22Rv1 (cell line): ENCODE data around the gene NOP58.
"Not testable (repeated sequence)": the region's sequence is repeated elsewhere in the genome, so short reads cannot be mapped to it uniquely, and the experiment has no call there.

ENCODE experiments used
- H3K27ac ChIP-seq: fragments of 450-650 bp; 2 replicates; pipeline ENCODE4 v1.5.1; 2017
- CTCF ChIP-seq: fragments of 450-650 bp; IDR thresholded peaks from 2 replicates; pipeline ENCODE4 v1.5.1; 2017; ENCODE audit warnings: mild to moderate bottlenecking
- ZFX ChIP-seq: fragments of 450-650 bp; IDR thresholded peaks from 2 replicates; pipeline ENCODE4 v1.6.1; 2017; ENCODE audit warnings: antibody characterized with exemption, borderline replicate concordance

Gene NOP58

GRCh38 chr2:202251494-202251893, 14.1 kb upstream of the NOP58 start:
- TF ChIP-seq ZFX (no peak), CTCF (no peak)
- no peak overlapping the region for H3K27ac ChIP-seq

DNA sequence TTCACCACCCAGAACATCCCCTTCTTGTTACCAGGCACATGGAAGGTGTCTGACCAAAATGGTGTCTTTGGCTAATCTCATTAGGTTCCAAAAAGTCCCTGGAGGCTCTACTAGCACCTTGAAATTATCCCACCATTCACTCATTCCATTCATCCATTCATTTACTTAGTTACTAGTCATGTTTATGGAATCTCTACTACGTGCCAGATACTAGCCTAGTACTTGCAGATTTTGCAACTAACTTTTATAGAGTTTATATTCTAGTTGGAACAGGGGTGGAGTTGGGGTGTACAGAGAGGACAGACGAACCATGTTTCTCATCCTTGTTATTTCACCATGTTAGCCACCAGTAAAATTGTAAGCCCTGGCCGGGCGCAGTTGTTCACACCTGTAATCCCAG, 4.0 kb upstream of the NOP58 start:
- TF ChIP-seq CTCF (no peak), ZFX (no peak)
- H3K27ac ChIP-seq = no peak overlapping the region

- TF ChIP-seq ZFX (no peak), CTCF (no peak)
- H3K27ac ChIP-seq = no peak overlapping the region
Observed at GRCh38 chr2:202267495-202267894, 1.9 kb downstream of the NOP58 start.

DNA sequence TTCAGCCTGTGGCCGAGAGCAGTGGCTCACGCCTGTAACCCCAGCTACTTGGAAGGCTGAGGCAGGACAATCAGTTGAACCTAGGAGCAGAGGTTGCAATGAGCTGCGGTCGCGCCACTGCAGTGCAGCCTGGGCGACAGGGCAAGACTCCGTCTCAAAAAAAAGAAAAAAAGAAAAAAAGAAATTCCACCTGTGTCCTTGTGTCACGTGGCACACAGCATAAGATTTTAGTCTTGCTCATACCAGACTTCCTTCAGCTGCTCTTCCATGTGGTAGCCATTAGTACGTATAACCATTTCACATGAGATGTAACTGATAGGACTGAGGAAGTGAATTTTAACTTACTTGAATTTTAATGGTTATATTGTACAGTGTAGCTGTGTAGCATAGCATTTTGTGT, 4.0 kb downstream of the NOP58 start:
- H3K27ac ChIP-seq = no peak overlapping the region
- TF ChIP-seq CTCF = no peak
- no peak for TF ChIP-seq ZFX

DNA sequence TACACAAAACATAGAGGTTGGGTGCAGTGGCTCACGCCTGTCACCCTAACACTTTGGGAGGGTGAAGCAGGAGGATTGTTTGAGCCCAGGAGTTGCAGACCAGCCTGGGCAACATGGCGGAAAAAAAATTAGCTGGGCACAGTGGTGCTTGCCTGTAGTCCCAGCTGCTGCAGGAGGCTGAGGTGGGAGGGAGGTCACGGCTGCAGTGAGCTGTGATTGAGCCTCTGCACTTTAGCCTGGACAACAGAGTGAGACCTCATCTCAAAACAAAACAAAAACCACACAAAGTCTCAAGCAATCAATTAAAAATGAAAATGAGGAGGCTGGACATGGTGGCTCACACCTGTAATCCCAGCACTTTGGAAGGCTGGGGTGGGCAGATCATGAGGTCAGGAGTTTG, 4.9 kb downstream of the NOP58 start:
- TF ChIP-seq ZFX (no peak), CTCF (no peak)
- no peak overlapping the region for H3K27ac ChIP-seq

DNA sequence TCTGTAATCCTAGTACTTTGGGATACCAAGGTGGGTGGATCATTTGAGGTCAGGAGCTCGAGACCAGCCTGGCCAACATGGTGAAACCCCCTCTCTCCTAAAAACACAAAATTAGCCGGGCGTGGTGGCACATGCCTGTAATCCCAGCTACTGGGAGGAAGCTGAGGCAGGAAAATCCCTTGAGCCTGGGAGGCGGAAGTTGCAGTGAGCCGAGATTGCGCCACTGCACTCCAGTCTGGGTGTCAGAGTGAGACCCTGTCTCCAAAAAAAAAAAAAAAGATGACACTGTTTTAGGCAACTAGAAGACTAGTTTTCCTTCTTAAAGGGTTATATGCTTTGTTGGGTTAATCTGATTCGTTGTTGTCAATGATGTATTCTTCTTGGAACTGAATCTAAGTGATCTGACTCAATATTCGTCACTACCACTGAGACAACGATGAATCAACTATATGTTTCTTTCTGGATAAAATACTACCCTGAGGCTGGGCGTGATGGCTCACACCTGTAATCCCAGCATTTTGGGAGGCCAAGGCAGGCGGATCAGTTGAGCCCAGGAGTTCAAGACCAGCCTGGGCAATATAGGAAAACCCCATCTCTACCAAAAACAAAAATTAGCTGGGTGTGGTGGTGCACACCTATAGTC, 10.6 kb downstream of the NOP58 start:
- not testable (repeated sequence) for H3K27ac ChIP-seq

GRCh38 chr2:202278036-202278760, 12.6 kb downstream of the NOP58 start:
- no peak overlapping the region for H3K27ac ChIP-seq
- TF ChIP-seq CTCF (no peak), ZFX (no peak)
